C4-2B (cell line): ENCODE data around the gene UNC79.

Source experiments
- ZFX ChIP-seq: fragments of 450-650 bp; IDR thresholded peaks from 2 replicates; pipeline ENCODE4 v1.6.1; 2017
- TF ChIP-seq, protein P1 (sequence below): fragments of 450-650 bp; conservative IDR thresholded peaks from 2 replicates; pipeline ENCODE4 v1.5.1; 2017; ENCODE audit warnings: mild to moderate bottlenecking

- TF ChIP-seq, protein P1, sequence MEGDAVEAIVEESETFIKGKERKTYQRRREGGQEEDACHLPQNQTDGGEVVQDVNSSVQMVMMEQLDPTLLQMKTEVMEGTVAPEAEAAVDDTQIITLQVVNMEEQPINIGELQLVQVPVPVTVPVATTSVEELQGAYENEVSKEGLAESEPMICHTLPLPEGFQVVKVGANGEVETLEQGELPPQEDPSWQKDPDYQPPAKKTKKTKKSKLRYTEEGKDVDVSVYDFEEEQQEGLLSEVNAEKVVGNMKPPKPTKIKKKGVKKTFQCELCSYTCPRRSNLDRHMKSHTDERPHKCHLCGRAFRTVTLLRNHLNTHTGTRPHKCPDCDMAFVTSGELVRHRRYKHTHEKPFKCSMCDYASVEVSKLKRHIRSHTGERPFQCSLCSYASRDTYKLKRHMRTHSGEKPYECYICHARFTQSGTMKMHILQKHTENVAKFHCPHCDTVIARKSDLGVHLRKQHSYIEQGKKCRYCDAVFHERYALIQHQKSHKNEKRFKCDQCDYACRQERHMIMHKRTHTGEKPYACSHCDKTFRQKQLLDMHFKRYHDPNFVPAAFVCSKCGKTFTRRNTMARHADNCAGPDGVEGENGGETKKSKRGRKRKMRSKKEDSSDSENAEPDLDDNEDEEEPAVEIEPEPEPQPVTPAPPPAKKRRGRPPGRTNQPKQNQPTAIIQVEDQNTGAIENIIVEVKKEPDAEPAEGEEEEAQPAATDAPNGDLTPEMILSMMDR: no peak
- TF ChIP-seq ZFX: no peak
These were observed 255.5 kb downstream of the UNC79 start for GRCh38 chr14:93686268-93686667.
